PC-3 (cell line): ENCODE results near the gene AK4. TPM values are rescaled to one million over a fixed set of nuclear protein-coding genes. Genes with fewer than 3 reads are reported as not detected.

Source experiments
- ATAC-seq: fragments of 200-7000 bp; cut with Tn5 transposase; 2 replicates; pipeline ENCODE4 v1.9.1; 2020; ENCODE audit warnings: mild to moderate bottlenecking, moderate library complexity
- BruUV-seq: library from RNA; stranded (reverse); fragments of 400-500 nt; replicated peaks from 2 replicates; lab custom pipeline; 2021; lab: Mats Ljungman, UMichigan
- CTCF ChIA-PET: fragments of 300-600 bp; sonication (Branson Sonifier 250); formaldehyde crosslinking; loops from one replicate; lab custom pipeline; 2022; ENCODE audit warnings: antibody characterized with exemption; lab: Charles Lee
- POLR2A ChIA-PET: fragments of 300-600 bp; sonication (Branson Sonifier 250); formaldehyde crosslinking; loops from one replicate; lab custom pipeline; 2022; ENCODE audit warnings: antibody characterized with exemption; ENCODE audit not compliant: unreplicated experiment; lab: Charles Lee
- DNase-seq: peaks from one replicate; pipeline ENCODE4 v3.0.0-alpha.2; 2015
- H2AFZ ChIP-seq: fragments of 300-600 bp; sonication (generic); 2 replicates; pipeline ENCODE4 v1.6.0; 2016; ENCODE audit warnings: antibody characterized with exemption, low read length
- H3F3A ChIP-seq: fragments of 300-600 bp; sonication (generic); one replicate; pipeline ENCODE4 v1.6.0; 2017; ENCODE audit warnings: antibody characterized with exemption, low read length, control low read depth, mild to moderate bottlenecking; ENCODE audit not compliant: unreplicated experiment
- H3K27ac ChIP-seq: fragments of 300-600 bp; sonication (generic); 2 replicates; pipeline ENCODE4 v1.5.1; 2016; ENCODE audit warnings: mild to moderate bottlenecking, low read length
- H3K27me3 ChIP-seq: fragments of 300-600 bp; sonication (generic); 2 replicates; pipeline ENCODE4 v1.6.1; 2016; ENCODE audit warnings: low read length, mixed read lengths
- H3K36me3 ChIP-seq: fragments of 300-600 bp; sonication (generic); 2 replicates; pipeline ENCODE4 v1.6.1; 2016; ENCODE audit warnings: low read depth, mixed run types, low read length, mixed read lengths
- H3K4me1 ChIP-seq: fragments of 300-600 bp; sonication (generic); 2 replicates; pipeline ENCODE4 v1.5.1; 2016; ENCODE audit warnings: low read length; ENCODE audit not compliant: insufficient read depth
- H3K4me2 ChIP-seq: fragments of 300-600 bp; sonication (generic); 2 replicates; pipeline ENCODE4 v1.6.0; 2016; ENCODE audit warnings: low read length
- H3K4me3 ChIP-seq: fragments of 300-600 bp; sonication (generic); 2 replicates; pipeline ENCODE4 v1.5.1; 2016; ENCODE audit warnings: mild to moderate bottlenecking, low read length, mixed read lengths
- H3K79me2 ChIP-seq: fragments of 300-600 bp; sonication (generic); 2 replicates; pipeline ENCODE4 v1.6.1; 2017; ENCODE audit warnings: low read length, mixed read lengths
- H3K9ac ChIP-seq: fragments of 300-600 bp; sonication (generic); 2 replicates; pipeline ENCODE4 v1.6.0; 2016; ENCODE audit warnings: mild to moderate bottlenecking, low read length
- H3K9me2 ChIP-seq: fragments of 300-600 bp; sonication (generic); replicated peaks from 2 replicates; pipeline ENCODE4 v1.6.1; 2016; ENCODE audit warnings: mixed run types, low read length, mixed read lengths
- H3K9me3 ChIP-seq: fragments of 300-600 bp; sonication (generic); 2 replicates; pipeline ENCODE4 v1.6.1; 2016; ENCODE audit warnings: low read length, mixed read lengths
- H4K20me1 ChIP-seq: fragments of 300-600 bp; sonication (generic); 2 replicates; pipeline ENCODE4 v1.6.1; 2016; ENCODE audit warnings: low read length, mixed read lengths
- EZH2 ChIP-seq: fragments of 300-600 bp; sonication (generic); IDR thresholded peaks from one replicate; pipeline ENCODE4 v1.6.1; 2017; ENCODE audit warnings: antibody characterized with exemption, mild to moderate bottlenecking, low read length; ENCODE audit not compliant: unreplicated experiment
- EZH2phosphoT487 ChIP-seq: fragments of 300-600 bp; sonication (generic); IDR thresholded peaks from 2 replicates; pipeline ENCODE4 v1.6.1; 2018; ENCODE audit warnings: mild to moderate bottlenecking, antibody characterized with exemption, low read length, borderline replicate concordance
- intact Hi-C: fragments of 100-400 bp; cut with micrococcal nuclease; formaldehyde crosslinking; loops from 2 replicates; pipeline ENCODE4 v1.9.0; 2023
- total RNA-seq: library from RNA; depleted of rRNA; stranded (reverse); fragments of >200 nt; gene quantifications from 2 replicates; pipeline ENCODE4 v1.2.3, GENCODE V29; 2014
- TF ChIP-seq, protein P1 (sequence below): fragments of 300-600 bp; sonication (generic); conservative IDR thresholded peaks from 2 replicates; pipeline ENCODE4 v1.5.1; 2017; ENCODE audit warnings: antibody characterized with exemption, low read depth, mild to moderate bottlenecking, low read length

Gene AK4
- total RNA-seq, 1 experiment from 2014 or later: 98.9 TPM

- Histone ChIP-seq H3K9me3 (no peaks in the 10 kb centered on the region), H3F3A (no peaks in the 10 kb centered on the region), H3K9ac (no peak overlapping the region), H3K9me2 (no peaks in the 10 kb centered on the region), H3K36me3 (peaks cover 17% of the 10 kb centered on the region), H3K4me2 (no peak overlapping the region), H2AFZ (no peak overlapping the region), H4K20me1 (0 out of 2 replicates have a peak, but pooled peaks cover 4% of the 10 kb centered on the region), H3K27ac (no peak overlapping the region), H3K79me2 (peaks cover 13% of the 10 kb centered on the region; the same call in 1 of the 2 replicates), H3K4me3 (no peak overlapping the region), H3K27me3 (no peaks in the 10 kb centered on the region), H3K4me1 (no peaks in the 10 kb centered on the region)
- TF ChIP-seq EZH2phosphoT487: no peak
- TF ChIP-seq, protein P1, sequence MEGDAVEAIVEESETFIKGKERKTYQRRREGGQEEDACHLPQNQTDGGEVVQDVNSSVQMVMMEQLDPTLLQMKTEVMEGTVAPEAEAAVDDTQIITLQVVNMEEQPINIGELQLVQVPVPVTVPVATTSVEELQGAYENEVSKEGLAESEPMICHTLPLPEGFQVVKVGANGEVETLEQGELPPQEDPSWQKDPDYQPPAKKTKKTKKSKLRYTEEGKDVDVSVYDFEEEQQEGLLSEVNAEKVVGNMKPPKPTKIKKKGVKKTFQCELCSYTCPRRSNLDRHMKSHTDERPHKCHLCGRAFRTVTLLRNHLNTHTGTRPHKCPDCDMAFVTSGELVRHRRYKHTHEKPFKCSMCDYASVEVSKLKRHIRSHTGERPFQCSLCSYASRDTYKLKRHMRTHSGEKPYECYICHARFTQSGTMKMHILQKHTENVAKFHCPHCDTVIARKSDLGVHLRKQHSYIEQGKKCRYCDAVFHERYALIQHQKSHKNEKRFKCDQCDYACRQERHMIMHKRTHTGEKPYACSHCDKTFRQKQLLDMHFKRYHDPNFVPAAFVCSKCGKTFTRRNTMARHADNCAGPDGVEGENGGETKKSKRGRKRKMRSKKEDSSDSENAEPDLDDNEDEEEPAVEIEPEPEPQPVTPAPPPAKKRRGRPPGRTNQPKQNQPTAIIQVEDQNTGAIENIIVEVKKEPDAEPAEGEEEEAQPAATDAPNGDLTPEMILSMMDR: no peak
- TF ChIP-seq EZH2: no peak
- DNase-seq: no peak
- no TSS peak for BruUV-seq
- CTCF ChIA-PET: no interaction called here
- POLR2A ChIA-PET: no interaction called here
- intact Hi-C loops: no loop called here
- no peak for ATAC-seq
These were observed 50.1 kb downstream of the AK4 start for GRCh38 chr1:65198096-65198495.

GRCh38 chr1:65200411-65200810 lies 52.4 kb downstream of the AK4 start:
- no peaks in the 10 kb centered on the region for H3F3A ChIP-seq
- TF ChIP-seq, protein P1: no peak
- no peak for TF ChIP-seq EZH2
- no peak for TF ChIP-seq EZH2phosphoT487
- ATAC-seq (no peak), DNase-seq (no peak)
- peaks cover 16% of the 10 kb centered on the region; the same call in 1 of the 2 replicates for H3K79me2 ChIP-seq
- CTCF ChIA-PET: no interaction called here
- H3K27me3 ChIP-seq: no peaks in the 10 kb centered on the region
- no peak overlapping the region for H3K4me2 ChIP-seq
- H3K9ac ChIP-seq: no peak overlapping the region
- 0 out of 2 replicates have a peak, but pooled peaks cover 4% of the 10 kb centered on the region for H4K20me1 ChIP-seq
- intact Hi-C loops: no loop called here
- H3K27ac ChIP-seq: no peak overlapping the region
- H3K36me3 ChIP-seq: peaks cover 8% of the 10 kb centered on the region; the same call in 1 of the 2 replicates
- H3K4me3 ChIP-seq: no peak overlapping the region
- no peaks in the 10 kb centered on the region for H3K9me2 ChIP-seq
- POLR2A ChIA-PET: no interaction called here
- BruUV-seq: no TSS peak
- no peaks in the 10 kb centered on the region for H3K9me3 ChIP-seq
- H3K4me1 ChIP-seq: no peaks in the 10 kb centered on the region
- no peak overlapping the region for H2AFZ ChIP-seq

GRCh38 chr1:65206836-65207235 lies 58.8 kb downstream of the AK4 start:
- H2AFZ ChIP-seq: no peak overlapping the region
- ATAC-seq: no peak
- no peaks in the 10 kb centered on the region for H3K4me1 ChIP-seq
- no peaks in the 10 kb centered on the region for H3K9me3 ChIP-seq
- no peak for DNase-seq
- H3K27ac ChIP-seq: no peak overlapping the region
- TF ChIP-seq, protein P1: no peak
- TF ChIP-seq EZH2phosphoT487 (no peak), EZH2 (no peak)
- no peaks in the 10 kb centered on the region for H3K27me3 ChIP-seq
- no TSS peak for BruUV-seq
- 0 out of 2 replicates have a peak, but pooled peaks cover 4% of the 10 kb centered on the region for H4K20me1 ChIP-seq
- H3K4me3 ChIP-seq: no peak overlapping the region
- ChIA-PET CTCF (no interaction called here), POLR2A (no interaction called here)
- no peaks in the 10 kb centered on the region for H3K36me3 ChIP-seq
- intact Hi-C loops: loop anchor here (5.0 kb wide), 1 partner anchor 130 kb away; no protein-coding TSS in a partner anchor
- no peak overlapping the region for H3K4me2 ChIP-seq
- no peaks in the 10 kb centered on the region for H3F3A ChIP-seq
- no peak overlapping the region for H3K9ac ChIP-seq
- H3K9me2 ChIP-seq: no peaks in the 10 kb centered on the region
- peaks cover 25% of the 10 kb centered on the region for H3K79me2 ChIP-seq
